Measurements from ENCODE around the gene PYCR2.

GRCh38 chr1:225874431-225874830 lies 49.6 kb downstream of the PYCR2 start:
- no peak for TF ChIP-seq CTCF (IDR thresholded peaks at IDR 0.05)
- TF ChIP-seq ZFX (IDR thresholded peaks at IDR 0.05; ENCODE audit: borderline replicate concordance): no peak
